Activated B cell treated with CpG ODN at 0.5 μM for 24 hours (primary cell): Measurements from ENCODE around the gene EYS. TPM values are rescaled to one million over a fixed set of nuclear protein-coding genes. Genes with fewer than 3 reads are reported as not detected.

ENCODE experiments used
- ATAC-seq: fragments of 200-7000 bp; cut with Tn5 transposase; one replicate; pipeline ENCODE4 v1.10.0; 2021; ENCODE audit warnings: low read depth, mild to moderate bottlenecking, moderate library complexity
- CTCF ChIA-PET: fragments of 350-600 bp; sonication (Branson Sonifier 250); formaldehyde crosslinking; loops from one replicate; lab custom pipeline; 2021; ENCODE audit warnings: antibody characterized with exemption; lab: Charles Lee
- POLR2A ChIA-PET: fragments of 350-600 bp; sonication (Branson Sonifier 250); formaldehyde crosslinking; loops from one replicate; lab custom pipeline; 2021; ENCODE audit warnings: antibody characterized with exemption; lab: Charles Lee
- DNase-seq: peaks from one replicate; pipeline ENCODE4 v3.0.0; 2022
- H3K27ac Mint-ChIP-seq: one replicate; pipeline ENCODE4 v1.8.0; 2020; ENCODE audit warnings: mixed read lengths
- H3K27me3 Mint-ChIP-seq: one replicate; pipeline ENCODE4 v1.8.0; 2021; ENCODE audit warnings: mixed read lengths
- H3K36me3 Mint-ChIP-seq: one replicate; pipeline ENCODE4 v1.8.0; 2021; ENCODE audit warnings: low read depth, mixed read lengths
- H3K4me1 Mint-ChIP-seq: one replicate; pipeline ENCODE4 v1.8.0; 2021; ENCODE audit warnings: mixed read lengths
- H3K4me3 Mint-ChIP-seq: one replicate; pipeline ENCODE4 v1.8.0; 2020; ENCODE audit warnings: mild to moderate bottlenecking, mixed read lengths
- H3K9me3 Mint-ChIP-seq: one replicate; pipeline ENCODE4 v1.8.0; 2020; ENCODE audit warnings: mixed read lengths
- CTCF ChIP-seq: fragments of 200-600 bp; IDR thresholded peaks from one replicate; pipeline ENCODE4 v1.8.0; 2022; ENCODE audit warnings: antibody characterized with exemption, mild to moderate bottlenecking
- intact Hi-C: fragments of 100-400 bp; cut with micrococcal nuclease; formaldehyde crosslinking; loops from one replicate; pipeline ENCODE4 v1.15.1; 2024
- total RNA-seq: library from RNA; stranded (reverse); gene quantifications from 2 replicates; pipeline ENCODE4 v1.2.3, GENCODE V29; 2022

The EYS gene
- total RNA-seq, 1 donor from 2014 or later, result not detected

GRCh38 chr6:64146094-64146493 lies 1560.9 kb downstream of the EYS start:
- TF ChIP-seq CTCF, result no peak
- H3K4me1 Mint-ChIP-seq, result no peaks in the 10 kb centered on the region
- ChIA-PET CTCF (no interaction called here), POLR2A (no interaction called here)
- no peaks in the 10 kb centered on the region for H3K36me3 Mint-ChIP-seq
- ATAC-seq (no peak), DNase-seq (no peak)
- no peaks in the 10 kb centered on the region for H3K9me3 Mint-ChIP-seq
- intact Hi-C loops, result no loop called here
- no peaks in the 10 kb centered on the region for H3K27me3 Mint-ChIP-seq
- no peak overlapping the region for H3K4me3 Mint-ChIP-seq
- no peak overlapping the region for H3K27ac Mint-ChIP-seq

- Mint-ChIP-seq H3K27ac (no peak overlapping the region), H3K4me3 (no peak overlapping the region), H3K4me1 (no peaks in the 10 kb centered on the region), H3K27me3 (no peaks in the 10 kb centered on the region), H3K9me3 (no peaks in the 10 kb centered on the region), H3K36me3 (no peaks in the 10 kb centered on the region)
- ChIA-PET POLR2A (no interaction called here), CTCF (no interaction called here)
- no peak for TF ChIP-seq CTCF
- DNase-seq (no peak), ATAC-seq (no peak)
- intact Hi-C loops, result no loop called here
Measured at GRCh38 chr6:64145658-64146057, 1561.4 kb downstream of the EYS start.

GRCh38 chr6:64143101-64143500 lies 1563.9 kb downstream of the EYS start:
- DNase-seq, result no peak
- H3K36me3 Mint-ChIP-seq, result no peaks in the 10 kb centered on the region
- no peaks in the 10 kb centered on the region for H3K4me1 Mint-ChIP-seq
- H3K9me3 Mint-ChIP-seq, result peaks cover 3% of the 10 kb centered on the region
- no peak for TF ChIP-seq CTCF
- CTCF ChIA-PET, result no interaction called here
- no peaks in the 10 kb centered on the region for H3K27me3 Mint-ChIP-seq
- intact Hi-C loops, result no loop called here
- POLR2A ChIA-PET, result no interaction called here
- H3K27ac Mint-ChIP-seq, result no peak overlapping the region
- no peak overlapping the region for H3K4me3 Mint-ChIP-seq
- no peak for ATAC-seq

- H3K4me3 Mint-ChIP-seq, result no peak overlapping the region
- no peak for TF ChIP-seq CTCF
- POLR2A ChIA-PET, result no interaction called here
- ATAC-seq (no peak), DNase-seq (no peak)
- CTCF ChIA-PET, result no interaction called here
- no peaks in the 10 kb centered on the region for H3K36me3 Mint-ChIP-seq
- intact Hi-C loops, result no loop called here
- peaks cover 3% of the 10 kb centered on the region for H3K9me3 Mint-ChIP-seq
- no peaks in the 10 kb centered on the region for H3K4me1 Mint-ChIP-seq
- H3K27me3 Mint-ChIP-seq, result no peaks in the 10 kb centered on the region
- H3K27ac Mint-ChIP-seq, result no peak overlapping the region
Measured at GRCh38 chr6:64141680-64142079, 1565.3 kb downstream of the EYS start.

GRCh38 chr6:64128301-64129024 lies 1578.6 kb downstream of the EYS start:
- TF ChIP-seq CTCF, result no peak
- DNase-seq, result no peak
- no peak overlapping the region for H3K27ac Mint-ChIP-seq
- no peak for ATAC-seq
- CTCF ChIA-PET, result no interaction called here
- H3K4me1 Mint-ChIP-seq, result no peaks in the 10 kb centered on the region
- no peaks in the 10 kb centered on the region for H3K27me3 Mint-ChIP-seq
- no peaks in the 10 kb centered on the region for H3K36me3 Mint-ChIP-seq
- H3K9me3 Mint-ChIP-seq, result peaks cover 5% of the 10 kb centered on the region
- intact Hi-C loops, result no loop called here
- H3K4me3 Mint-ChIP-seq, result no peak overlapping the region
- POLR2A ChIA-PET, result no interaction called here
